K562 (cell line): Measurements from ENCODE around the gene P2RX3. TPM values are rescaled to one million over a fixed set of nuclear protein-coding genes. Genes with fewer than 3 reads are reported as not detected.

Experiments used
- CBX5 ChIP-seq: IDR thresholded peaks from 2 replicates; pipeline ENCODE4 v1.6.1; 2014; ENCODE audit warnings: low read depth, borderline replicate concordance
- CREM ChIP-seq: IDR thresholded peaks from 2 replicates; pipeline ENCODE4 v1.6.1; 2014; ENCODE audit warnings: antibody characterized with exemption, low read depth
- DLX4 ChIP-seq: fragments of 250-450 bp; sonication (Bioruptor Pico); IDR thresholded peaks from 2 replicates; pipeline ENCODE4 v1.6.1; 2021; ENCODE audit warnings: mild to moderate bottlenecking
- E2F6 ChIP-seq, 2 experiments: IDR thresholded peaks; 2 replicates each; pipeline ENCODE4 v1.6.1; 2011; ENCODE audit warnings: borderline replicate concordance in 1 of 2, control low read depth in 1 of 2, low read depth in 1 of 2, low read length in 1 of 2, mild to moderate bottlenecking in 1 of 2, mixed read lengths in 1 of 2, moderate library complexity in 1 of 2; ENCODE audit not compliant: insufficient read depth in 1 of 2, insufficient read length in 1 of 2, poor library complexity in 1 of 2, severe bottlenecking in 1 of 2; ENCODE audit errors: extremely low read depth in 1 of 2
- ETV5 ChIP-seq: sonication (generic); formaldehyde crosslinking; IDR thresholded peaks from 2 replicates; pipeline ENCODE4 v1.4.0; 2020; ENCODE audit warnings: low read depth, mild to moderate bottlenecking, missing genetic modification reagents
- GABPB2 ChIP-seq: fragments of 250-450 bp; sonication (Bioruptor Pico); conservative IDR thresholded peaks from 2 replicates; pipeline ENCODE4 v1.5.1; 2021; ENCODE audit warnings: mild to moderate bottlenecking
- HDGF ChIP-seq: fragments of 450-650 bp; IDR thresholded peaks from 2 replicates; pipeline ENCODE4 v1.6.1; 2016
- IRF9 ChIP-seq: fragments of 450-650 bp; IDR thresholded peaks from 2 replicates; pipeline ENCODE4 v1.6.1; 2016; ENCODE audit warnings: missing biosample characterization, missing genetic modification characterization
- KDM4B ChIP-seq, 2 experiments: fragments of 450-650 bp in 1 of 2; sonication (generic) in 1 of 2; IDR thresholded peaks; 2 replicates each; pipeline ENCODE4 v1.6.1; 2016 to 2017; ENCODE audit warnings: borderline replicate concordance in 2 of 2, antibody characterized with exemption in 1 of 2, low read depth in 1 of 2, mild to moderate bottlenecking in 1 of 2
- KLF13 ChIP-seq: fragments of 450-650 bp; IDR thresholded peaks from 2 replicates; pipeline ENCODE4 v1.6.1; 2016; ENCODE audit warnings: missing genetic modification characterization, low read depth, mild to moderate bottlenecking, missing compliant biosample characterization, moderate library complexity, borderline replicate concordance
- MAZ ChIP-seq, 2 experiments: fragments of 450-650 bp in 1 of 2; sonication (generic) in 1 of 2; formaldehyde crosslinking; IDR thresholded peaks in 1 of 2; conservative IDR thresholded peaks in 1 of 2; 2 replicates each; pipeline versions ENCODE4 v1.4.0 to v1.5.0; 2020; ENCODE audit warnings: mild to moderate bottlenecking in 1 of 2, missing genetic modification reagents in 1 of 2
- MLLT1 ChIP-seq, 2 experiments: fragments of 450-650 bp; IDR thresholded peaks; 2 replicates each; pipeline ENCODE4 v1.6.1; 2016
- MYBL2 ChIP-seq, 2 experiments: fragments of 450-650 bp in 1 of 2; sonication (generic) in 1 of 2; formaldehyde crosslinking in 1 of 2; IDR thresholded peaks; 2 replicates each; pipeline versions ENCODE4 v1.6.1 to v1.8.1; 2017 to 2022; ENCODE audit warnings: borderline replicate concordance in 1 of 2, inconsistent platforms in 1 of 2, low read depth in 1 of 2, mild to moderate bottlenecking in 1 of 2, missing genetic modification reagents in 1 of 2, moderate library complexity in 1 of 2
- POLR2A ChIP-seq: fragments of 450-650 bp; conservative IDR thresholded peaks from 2 replicates; pipeline ENCODE4 v1.6.1; 2016
- POLR2AphosphoS5 ChIP-seq: IDR thresholded peaks from 2 replicates; pipeline ENCODE4 v1.6.1; 2011; ENCODE audit warnings: mild to moderate bottlenecking, low read depth, low read length, moderate library complexity; ENCODE audit not compliant: control insufficient read depth, insufficient read depth
- PTBP1 ChIP-seq: fragments of 200-400 bp; formaldehyde crosslinking; IDR thresholded peaks from 2 replicates; pipeline ENCODE4 v1.6.1; 2017; ENCODE audit warnings: low read depth, low read length
- RAD21 ChIP-seq, 2 experiments: fragments of 250-450 bp in 1 of 2; fragments of 450-650 bp in 1 of 2; sonication (Bioruptor Pico) in 1 of 2; formaldehyde crosslinking in 1 of 2; IDR thresholded peaks in 1 of 2; conservative IDR thresholded peaks in 1 of 2; 2 replicates each; pipeline versions ENCODE4 v1.4.0 to v1.8.0; 2020 to 2022; ENCODE audit warnings: mild to moderate bottlenecking in 2 of 2, moderate library complexity in 1 of 2
- RCOR1 ChIP-seq, 2 experiments: IDR thresholded peaks; 2 replicates each; pipeline ENCODE4 v1.6.1; 2012; ENCODE audit warnings: low read depth in 2 of 2, low read length in 2 of 2, borderline replicate concordance in 1 of 2, improper control_type of control experiment in 1 of 2
- ZC3H11A ChIP-seq: IDR thresholded peaks from 2 replicates; pipeline ENCODE4 v1.6.1; 2012; ENCODE audit warnings: low read depth, low read length, improper control_type of control experiment
- ZEB2 ChIP-seq: fragments of 450-650 bp; IDR thresholded peaks from 2 replicates; pipeline ENCODE4 v1.6.1; 2016
- ZNF197 ChIP-seq: fragments of 200-800 bp; sonication (Bioruptor generic); IDR thresholded peaks from 2 replicates; pipeline ENCODE4 v1.6.1; 2016; ENCODE audit warnings: low read depth, missing genetic modification characterization, missing compliant biosample characterization
- ZNF347 ChIP-seq: fragments of 450-650 bp; formaldehyde crosslinking; IDR thresholded peaks from 2 replicates; pipeline ENCODE4 v1.4.0; 2020; ENCODE audit warnings: low read depth, mild to moderate bottlenecking, moderate library complexity
- ZNF384 ChIP-seq: IDR thresholded peaks from 2 replicates; pipeline ENCODE4 v1.6.1; 2012; ENCODE audit warnings: low read depth, low read length, improper control_type of control experiment
- polyA plus RNA-seq, 8 experiments: library from polyadenylated mRNA; depleted of rRNA in 4 of 8; stranded (reverse) in 5 of 8; unstranded in 3 of 8; fragments of >200 nt; fragmentation: Nextera tagmentation in 2 of 8; fragmentation: Illumina TruSeq in 1 of 8; extraction: Ambion mirVana in 2 of 8; extraction: Trizol in 1 of 8; gene quantifications; 2 replicates each; pipeline versions ENCODE4 v1.2.1 to v1.2.3, GENCODE V29; 2011 to 2014; ENCODE audit warnings: inconsistent platforms in 1 of 8, missing spikeins in 1 of 8
- total RNA-seq, 7 experiments: library from RNA; depleted of rRNA in 6 of 7; stranded (reverse); fragments of >200 nt in 6 of 7; fragmentation: Illumina TruSeq in 2 of 7; extraction: Trizol in 2 of 7; gene quantifications; 2 replicates each; pipeline versions ENCODE4 v1.2.1 to v1.2.3, GENCODE V29; 2011 to 2021; ENCODE audit warnings: low replicate concordance in 1 of 7

Gene P2RX3
- total and polyA plus RNA-seq, 9 of the 15 experiments (the other 6 are each of a cell fraction or from before 2014, with no cell fraction given) = not detected

- TF ChIP-seq ZNF347 (CRISPR knock-in tag) (no peak), RAD21 (CRISPR knock-in tag; conservative IDR thresholded peaks at IDR 0.05 in 1 of 2, IDR thresholded peaks at IDR 0.05 in 1 of 2) (peak; percentile 39 to 44), KDM4B (IDR thresholded peaks at IDR 0.05; ENCODE audit: borderline replicate concordance in 2 of 2, low read depth in 1 of 2) (no peak), MYBL2 (IDR thresholded peaks at IDR 0.05; ENCODE audit: low read depth) (no peak), MYBL2 (CRISPR knock-in tag; IDR thresholded peaks at IDR 0.05; ENCODE audit: borderline replicate concordance) (no peak), E2F6 (IDR thresholded peaks at IDR 0.05; ENCODE audit: borderline replicate concordance in 1 of 2, extremely low read depth in 1 of 2, insufficient read depth in 1 of 2, insufficient read length in 1 of 2, low read depth in 1 of 2, low read length in 1 of 2, poor library complexity in 1 of 2, severe bottlenecking in 1 of 2) (no peak), MLLT1 (IDR thresholded peaks at IDR 0.05) (no peak), CBX5 (no peak), MAZ (CRISPR knock-in tag; conservative IDR thresholded peaks at IDR 0.05 in 1 of 2, IDR thresholded peaks at IDR 0.05 in 1 of 2) (no peak), KLF13 (no peak), ZC3H11A (no peak), IRF9 (tag) (no peak), POLR2AphosphoS5 (peak; percentile 60; the same call in 1 of the 2 replicates), ZEB2 (peak; percentile 94), ETV5 (CRISPR knock-in tag) (no peak), ZNF384 (no peak), CREM (peak; percentile 76), GABPB2 (CRISPR knock-in tag) (no peak), POLR2A (peak; percentile 44; the same call in 1 of the 2 replicates), ZNF197 (CRISPR knock-in tag) (no peak), DLX4 (CRISPR knock-in tag) (no peak), RCOR1 (IDR thresholded peaks at IDR 0.05; ENCODE audit: borderline replicate concordance in 1 of 2, low read depth in 2 of 2, low read length in 2 of 2) (peak in 1 of 2 experiments; percentile 63; a peak in 2 of 4 replicates), PTBP1 (peak; percentile 84; the same call in 1 of the 2 replicates), HDGF (no peak)
Observed at GRCh38 chr11:57402188-57403002, 64.2 kb downstream of the P2RX3 start (continued).
